Measurements from ENCODE around the gene ARHGEF2. TPM values are rescaled to one million over a fixed set of nuclear protein-coding genes. Genes with fewer than 3 reads are reported as not detected.

Gene ARHGEF2
- total and polyA plus RNA-seq, 2 of the 13 experiments (the other 11 are each of a cell fraction or from before 2014, with no cell fraction given): 16.1 to 32.1 TPM

DNA sequence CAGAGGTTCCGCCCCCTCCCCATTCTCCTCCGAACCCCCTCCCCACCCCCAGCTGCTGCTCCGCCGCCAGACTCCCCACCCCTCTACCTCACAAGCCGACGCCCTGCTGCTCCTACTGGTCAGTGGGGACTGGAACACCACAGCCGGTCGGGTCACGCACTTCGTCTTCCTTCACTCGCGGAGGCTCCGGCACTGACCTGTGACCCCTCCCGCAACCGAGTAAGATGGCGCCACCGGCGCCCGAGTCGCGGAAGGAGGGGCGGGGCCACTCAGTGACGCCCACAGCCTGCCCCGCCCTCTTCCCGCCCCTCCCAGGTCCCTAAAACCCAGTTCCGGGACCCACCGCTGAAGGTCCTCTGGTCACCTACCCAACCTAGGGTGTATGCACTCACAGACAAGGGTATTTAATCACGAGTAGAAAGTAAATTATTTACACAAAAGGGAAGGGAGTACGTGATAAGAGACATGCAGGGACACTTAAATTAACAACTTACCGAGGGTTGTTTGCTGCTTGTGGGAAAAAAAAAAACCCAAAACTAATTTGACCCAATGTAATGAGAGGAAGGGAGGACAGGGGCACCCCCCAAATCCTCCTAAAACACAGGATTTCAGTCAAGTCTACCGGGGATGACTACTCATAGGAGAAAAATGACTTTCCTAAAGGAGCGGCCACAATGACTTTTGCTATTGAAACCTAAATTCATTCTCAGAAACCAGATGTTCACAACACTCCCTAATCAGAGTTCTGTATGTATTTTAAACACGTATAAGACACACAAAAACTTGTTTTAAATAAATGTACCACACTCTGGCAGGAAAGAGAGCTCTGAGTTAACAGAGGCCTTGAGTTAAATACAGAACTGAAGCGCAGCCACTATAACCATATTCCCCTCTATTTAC lies 66.9 kb downstream of the ARHGEF2 start, which contains the start of gene RIT1 (continued):
- TF ChIP-seq, protein P1, sequence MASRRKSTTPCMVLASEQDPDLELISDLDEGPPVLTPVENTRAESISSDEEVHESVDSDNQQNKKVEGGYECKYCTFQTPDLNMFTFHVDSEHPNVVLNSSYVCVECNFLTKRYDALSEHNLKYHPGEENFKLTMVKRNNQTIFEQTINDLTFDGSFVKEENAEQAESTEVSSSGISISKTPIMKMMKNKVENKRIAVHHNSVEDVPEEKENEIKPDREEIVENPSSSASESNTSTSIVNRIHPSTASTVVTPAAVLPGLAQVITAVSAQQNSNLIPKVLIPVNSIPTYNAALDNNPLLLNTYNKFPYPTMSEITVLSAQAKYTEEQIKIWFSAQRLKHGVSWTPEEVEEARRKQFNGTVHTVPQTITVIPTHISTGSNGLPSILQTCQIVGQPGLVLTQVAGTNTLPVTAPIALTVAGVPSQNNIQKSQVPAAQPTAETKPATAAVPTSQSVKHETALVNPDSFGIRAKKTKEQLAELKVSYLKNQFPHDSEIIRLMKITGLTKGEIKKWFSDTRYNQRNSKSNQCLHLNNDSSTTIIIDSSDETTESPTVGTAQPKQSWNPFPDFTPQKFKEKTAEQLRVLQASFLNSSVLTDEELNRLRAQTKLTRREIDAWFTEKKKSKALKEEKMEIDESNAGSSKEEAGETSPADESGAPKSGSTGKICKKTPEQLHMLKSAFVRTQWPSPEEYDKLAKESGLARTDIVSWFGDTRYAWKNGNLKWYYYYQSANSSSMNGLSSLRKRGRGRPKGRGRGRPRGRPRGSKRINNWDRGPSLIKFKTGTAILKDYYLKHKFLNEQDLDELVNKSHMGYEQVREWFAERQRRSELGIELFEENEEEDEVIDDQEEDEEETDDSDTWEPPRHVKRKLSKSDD (CRISPR knock-in tag; IDR thresholded peaks at IDR 0.05; ENCODE audit: low read depth): no peak
- TF ChIP-seq, protein P2, sequence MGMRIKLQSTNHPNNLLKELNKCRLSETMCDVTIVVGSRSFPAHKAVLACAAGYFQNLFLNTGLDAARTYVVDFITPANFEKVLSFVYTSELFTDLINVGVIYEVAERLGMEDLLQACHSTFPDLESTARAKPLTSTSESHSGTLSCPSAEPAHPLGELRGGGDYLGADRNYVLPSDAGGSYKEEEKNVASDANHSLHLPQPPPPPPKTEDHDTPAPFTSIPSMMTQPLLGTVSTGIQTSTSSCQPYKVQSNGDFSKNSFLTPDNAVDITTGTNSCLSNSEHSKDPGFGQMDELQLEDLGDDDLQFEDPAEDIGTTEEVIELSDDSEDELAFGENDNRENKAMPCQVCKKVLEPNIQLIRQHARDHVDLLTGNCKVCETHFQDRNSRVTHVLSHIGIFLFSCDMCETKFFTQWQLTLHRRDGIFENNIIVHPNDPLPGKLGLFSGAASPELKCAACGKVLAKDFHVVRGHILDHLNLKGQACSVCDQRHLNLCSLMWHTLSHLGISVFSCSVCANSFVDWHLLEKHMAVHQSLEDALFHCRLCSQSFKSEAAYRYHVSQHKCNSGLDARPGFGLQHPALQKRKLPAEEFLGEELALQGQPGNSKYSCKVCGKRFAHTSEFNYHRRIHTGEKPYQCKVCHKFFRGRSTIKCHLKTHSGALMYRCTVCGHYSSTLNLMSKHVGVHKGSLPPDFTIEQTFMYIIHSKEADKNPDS (CRISPR knock-in tag; IDR thresholded peaks at IDR 0.05): no peak
- TF ChIP-seq ZNF75D (CRISPR knock-in tag; IDR thresholded peaks at IDR 0.05; ENCODE audit: borderline replicate concordance) (no peak), FIP1L1 (IDR thresholded peaks at IDR 0.05; ENCODE audit: borderline replicate concordance, insufficient read depth, low read depth, low read length) (no peak), ZNF501 (CRISPR knock-in tag; IDR thresholded peaks at IDR 0.05) (peak; percentile 59; the same call in 1 of the 2 replicates), BATF2 (CRISPR knock-in tag; IDR thresholded peaks at IDR 0.05) (no peak), SP2 (CRISPR knock-in tag; IDR thresholded peaks at IDR 0.05) (no peak), ZNF570 (CRISPR knock-in tag; IDR thresholded peaks at IDR 0.05; ENCODE audit: borderline replicate concordance) (no peak), ZNF652 (CRISPR knock-in tag; IDR thresholded peaks at IDR 0.05; ENCODE audit: borderline replicate concordance, low read depth) (no peak), MYNN (CRISPR knock-in tag; IDR thresholded peaks at IDR 0.05; ENCODE audit: low read depth) (no peak), SYNCRIP (IDR thresholded peaks at IDR 0.05; ENCODE audit: insufficient read depth, low read depth, low read length) (no peak), SSRP1 (CRISPR knock-in tag; IDR thresholded peaks at IDR 0.05) (no peak; the same call in 1 of the 2 replicates)
- TF ChIP-seq, protein P3, sequence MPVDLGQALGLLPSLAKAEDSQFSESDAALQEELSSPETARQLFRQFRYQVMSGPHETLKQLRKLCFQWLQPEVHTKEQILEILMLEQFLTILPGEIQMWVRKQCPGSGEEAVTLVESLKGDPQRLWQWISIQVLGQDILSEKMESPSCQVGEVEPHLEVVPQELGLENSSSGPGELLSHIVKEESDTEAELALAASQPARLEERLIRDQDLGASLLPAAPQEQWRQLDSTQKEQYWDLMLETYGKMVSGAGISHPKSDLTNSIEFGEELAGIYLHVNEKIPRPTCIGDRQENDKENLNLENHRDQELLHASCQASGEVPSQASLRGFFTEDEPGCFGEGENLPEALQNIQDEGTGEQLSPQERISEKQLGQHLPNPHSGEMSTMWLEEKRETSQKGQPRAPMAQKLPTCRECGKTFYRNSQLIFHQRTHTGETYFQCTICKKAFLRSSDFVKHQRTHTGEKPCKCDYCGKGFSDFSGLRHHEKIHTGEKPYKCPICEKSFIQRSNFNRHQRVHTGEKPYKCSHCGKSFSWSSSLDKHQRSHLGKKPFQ (CRISPR knock-in tag; IDR thresholded peaks at IDR 0.05; ENCODE audit: insufficient replicate concordance): no peak
- TF ChIP-seq, protein P4, sequence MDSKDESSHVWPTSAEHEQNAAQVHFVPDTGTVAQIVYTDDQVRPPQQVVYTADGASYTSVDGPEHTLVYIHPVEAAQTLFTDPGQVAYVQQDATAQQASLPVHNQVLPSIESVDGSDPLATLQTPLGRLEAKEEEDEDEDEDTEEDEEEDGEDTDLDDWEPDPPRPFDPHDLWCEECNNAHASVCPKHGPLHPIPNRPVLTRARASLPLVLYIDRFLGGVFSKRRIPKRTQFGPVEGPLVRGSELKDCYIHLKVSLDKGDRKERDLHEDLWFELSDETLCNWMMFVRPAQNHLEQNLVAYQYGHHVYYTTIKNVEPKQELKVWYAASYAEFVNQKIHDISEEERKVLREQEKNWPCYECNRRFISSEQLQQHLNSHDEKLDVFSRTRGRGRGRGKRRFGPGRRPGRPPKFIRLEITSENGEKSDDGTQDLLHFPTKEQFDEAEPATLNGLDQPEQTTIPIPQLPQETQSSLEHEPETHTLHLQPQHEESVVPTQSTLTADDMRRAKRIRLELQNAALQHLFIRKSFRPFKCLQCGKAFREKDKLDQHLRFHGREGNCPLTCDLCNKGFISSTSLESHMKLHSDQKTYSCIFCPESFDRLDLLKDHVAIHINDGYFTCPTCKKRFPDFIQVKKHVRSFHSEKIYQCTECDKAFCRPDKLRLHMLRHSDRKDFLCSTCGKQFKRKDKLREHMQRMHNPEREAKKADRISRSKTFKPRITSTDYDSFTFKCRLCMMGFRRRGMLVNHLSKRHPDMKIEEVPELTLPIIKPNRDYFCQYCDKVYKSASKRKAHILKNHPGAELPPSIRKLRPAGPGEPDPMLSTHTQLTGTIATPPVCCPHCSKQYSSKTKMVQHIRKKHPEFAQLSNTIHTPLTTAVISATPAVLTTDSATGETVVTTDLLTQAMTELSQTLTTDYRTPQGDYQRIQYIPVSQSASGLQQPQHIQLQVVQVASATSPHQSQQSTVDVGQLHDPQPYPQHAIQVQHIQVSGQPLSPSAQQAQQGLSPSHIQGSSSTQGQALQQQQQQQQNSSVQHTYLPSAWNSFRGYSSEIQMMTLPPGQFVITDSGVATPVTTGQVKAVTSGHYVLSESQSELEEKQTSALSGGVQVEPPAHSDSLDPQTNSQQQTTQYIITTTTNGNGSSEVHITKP (CRISPR knock-in tag; IDR thresholded peaks at IDR 0.05; ENCODE audit: low read depth): 0 out of 2 replicates have a peak, but pooled peaks have one; percentile 17
- TF ChIP-seq, protein P5, sequence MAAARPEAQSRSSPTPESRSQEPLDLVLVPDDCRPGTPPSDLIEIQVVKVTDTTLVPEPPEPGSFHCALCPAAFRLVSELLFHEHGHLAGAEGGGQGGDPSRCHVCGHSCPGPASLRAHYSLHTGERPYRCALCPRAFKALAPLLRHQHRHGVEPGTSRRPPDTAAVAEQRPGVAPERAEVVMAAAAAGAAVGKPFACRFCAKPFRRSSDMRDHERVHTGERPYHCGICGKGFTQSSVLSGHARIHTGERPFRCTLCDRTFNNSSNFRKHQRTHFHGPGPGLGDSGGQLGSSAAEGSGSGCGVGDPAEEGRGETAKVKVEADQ (CRISPR knock-in tag; IDR thresholded peaks at IDR 0.05; ENCODE audit: borderline replicate concordance): no peak

All from HepG2 (cell line).